MM.1S (cell line): ENCODE results near the gene KCNH2.

Experiments used
- CTCF ChIP-seq: fragments of 300-600 bp; sonication (generic); IDR thresholded peaks from 2 replicates; pipeline ENCODE4 v1.5.1; 2016; ENCODE audit warnings: antibody characterized with exemption, low read length, mixed read lengths
- EZH2 ChIP-seq: fragments of 300-600 bp; sonication (generic); optimal IDR thresholded peaks from 2 replicates; pipeline ENCODE3; 2017; ENCODE audit warnings: low read depth, mild to moderate bottlenecking, antibody characterized with exemption, low read length, mixed read lengths

DNA sequence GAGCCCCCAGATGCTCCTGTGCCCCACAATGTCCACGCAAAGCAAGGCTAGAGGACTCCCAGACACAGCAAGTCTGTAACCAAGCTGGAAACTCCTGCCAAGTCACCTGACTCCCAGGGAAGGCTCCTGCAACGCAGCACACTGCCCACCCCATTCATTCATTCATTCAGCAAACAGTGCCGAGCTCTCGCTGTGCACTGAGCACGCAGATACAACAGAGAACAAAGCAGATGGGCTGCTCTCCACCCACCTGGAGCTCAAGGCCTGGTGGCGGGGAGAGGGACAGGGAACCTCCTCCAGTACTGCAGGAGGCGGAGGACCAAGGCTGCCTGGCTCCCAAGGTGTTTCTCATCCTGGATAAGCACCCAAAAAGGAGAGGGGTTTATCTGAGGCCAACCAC lies 8.6 kb downstream of the KCNH2 start:
- TF ChIP-seq CTCF (no peak), EZH2 (no peak)
